ENCODE measurements around the gene LRP11. TPM values are rescaled to one million over a fixed set of nuclear protein-coding genes. Genes with fewer than 3 reads are reported as not detected.

Gene LRP11
- polyA plus RNA-seq, 1 donor from 2014 or later: 57.0 TPM

DNA sequence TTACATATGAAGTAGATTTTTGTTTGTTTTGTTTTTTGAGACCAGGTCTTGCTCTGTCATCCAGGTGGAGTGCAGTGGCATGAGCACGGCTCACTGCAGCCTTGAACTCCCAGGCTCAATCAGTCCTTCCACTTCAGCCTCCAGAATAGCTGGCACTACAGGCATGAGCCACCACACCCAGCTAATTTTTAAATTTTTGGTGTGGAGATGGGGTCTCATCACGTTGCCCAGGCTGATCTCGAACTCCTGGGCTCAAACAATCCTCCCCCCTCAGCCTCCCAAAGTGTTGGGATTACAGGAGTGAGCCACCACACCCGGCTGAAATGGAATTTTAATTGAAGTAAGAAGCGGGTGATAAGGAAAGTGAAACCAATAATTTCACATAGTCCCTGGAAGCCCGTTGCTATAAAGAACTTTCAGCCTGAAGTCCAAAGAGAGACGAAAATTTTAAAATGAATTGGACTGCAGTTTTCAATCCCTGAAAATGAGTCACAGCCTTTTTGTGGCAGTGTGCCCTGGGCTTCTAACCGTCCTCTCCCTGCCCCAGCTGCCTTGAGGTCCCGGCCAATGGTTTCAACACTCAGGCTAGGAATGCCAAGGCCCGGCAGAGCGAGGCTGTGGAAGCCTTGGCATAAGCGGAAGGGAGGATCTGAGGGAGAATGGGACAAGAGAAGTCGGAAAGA is 33.0 kb upstream of the LRP11 start:
- Histone ChIP-seq H3K9ac (ENCODE audit: low read length) (no peak overlapping the region), H4K20me1 (ENCODE audit: insufficient read depth) (no peaks in the 10 kb centered on the region), H3K36me3 (ENCODE audit: insufficient read depth, low read length) (no peaks in the 10 kb centered on the region), H3K9me2 (ENCODE audit: insufficient read depth, low read length) (no peaks in the 10 kb centered on the region), H3F3A (ENCODE audit: insufficient read depth, low read length, poor library complexity, severe bottlenecking) (no peaks in the 10 kb centered on the region), H3K4me2 (ENCODE audit: low read length) (no peak overlapping the region), H3K79me2 (replicated peaks; ENCODE audit: insufficient read depth, low read length) (no peaks in the 10 kb centered on the region), H3K9me3 (ENCODE audit: low read length) (no peaks in the 10 kb centered on the region), H3K27me3 (ENCODE audit: insufficient read depth, low read depth, low read length) (no peaks in the 10 kb centered on the region), H3K4me3 (ENCODE audit: low read length) (no peak overlapping the region), H3K27ac (ENCODE audit: low read length) (no peak overlapping the region), H2AFZ (ENCODE audit: low read depth, low read length) (no peak overlapping the region)
- no peak for TF ChIP-seq POLR2AphosphoS5 (IDR thresholded peaks at IDR 0.05)
- no peak for TF ChIP-seq MXI1 (conservative IDR thresholded peaks at IDR 0.05; ENCODE audit: poor library complexity, severe bottlenecking)
- TF ChIP-seq CTCF (IDR thresholded peaks at IDR 0.05; ENCODE audit: poor library complexity, severe bottlenecking): no peak
- TF ChIP-seq EZH2 (IDR thresholded peaks at IDR 0.05; ENCODE audit: borderline replicate concordance, insufficient read depth, low read length, poor library complexity, severe bottlenecking): no peak
- no peak for TF ChIP-seq REST (IDR thresholded peaks at IDR 0.05; ENCODE audit: borderline replicate concordance)
- no peak for TF ChIP-seq EP300 (conservative IDR thresholded peaks at IDR 0.05; ENCODE audit: poor library complexity, severe bottlenecking)
- TF ChIP-seq SMC3 (conservative IDR thresholded peaks at IDR 0.05; ENCODE audit: poor library complexity): no peak
- no peak for TF ChIP-seq TAF1 (IDR thresholded peaks at IDR 0.05; ENCODE audit: low read depth)
- no peak for TF ChIP-seq RAD21 (conservative IDR thresholded peaks at IDR 0.05)

- TF ChIP-seq RAD21 (conservative IDR thresholded peaks at IDR 0.05) (no peak), REST (IDR thresholded peaks at IDR 0.05; ENCODE audit: borderline replicate concordance) (no peak), MXI1 (conservative IDR thresholded peaks at IDR 0.05; ENCODE audit: poor library complexity, severe bottlenecking) (no peak), CTCF (IDR thresholded peaks at IDR 0.05; ENCODE audit: poor library complexity, severe bottlenecking) (no peak), POLR2AphosphoS5 (IDR thresholded peaks at IDR 0.05) (no peak), TAF1 (IDR thresholded peaks at IDR 0.05; ENCODE audit: low read depth) (no peak), SMC3 (conservative IDR thresholded peaks at IDR 0.05; ENCODE audit: poor library complexity) (no peak), EZH2 (IDR thresholded peaks at IDR 0.05; ENCODE audit: borderline replicate concordance, insufficient read depth, low read length, poor library complexity, severe bottlenecking) (no peak), EP300 (conservative IDR thresholded peaks at IDR 0.05; ENCODE audit: poor library complexity, severe bottlenecking) (no peak)
- Histone ChIP-seq H3K9me2 (ENCODE audit: insufficient read depth, low read length) (no peaks in the 10 kb centered on the region), H3K36me3 (ENCODE audit: insufficient read depth, low read length) (no peaks in the 10 kb centered on the region), H2AFZ (ENCODE audit: low read depth, low read length) (no peak overlapping the region), H3K79me2 (replicated peaks; ENCODE audit: insufficient read depth, low read length) (no peaks in the 10 kb centered on the region), H3K27me3 (ENCODE audit: insufficient read depth, low read depth, low read length) (no peaks in the 10 kb centered on the region), H3K4me2 (ENCODE audit: low read length) (no peak overlapping the region), H3K9me3 (ENCODE audit: low read length) (no peaks in the 10 kb centered on the region), H3F3A (ENCODE audit: insufficient read depth, low read length, poor library complexity, severe bottlenecking) (no peaks in the 10 kb centered on the region), H3K4me3 (ENCODE audit: low read length) (no peak overlapping the region), H3K27ac (ENCODE audit: low read length) (no peak overlapping the region), H3K9ac (ENCODE audit: low read length) (no peak overlapping the region), H4K20me1 (ENCODE audit: insufficient read depth) (no peaks in the 10 kb centered on the region)
Observed at GRCh38 chr6:149896491-149896890, 32.3 kb upstream of the LRP11 start.

Measured in neural cell (in vitro differentiated cells).